Gastroesophageal sphincter (tissue), 4 donors: Measurements from ENCODE around the gene POR. TPM values are rescaled to one million over a fixed set of nuclear protein-coding genes. Genes with fewer than 3 reads are reported as not detected.
A peak's percentile ranks its signal among the peaks of the same experiment; 100 is the strongest.

ENCODE experiments used
- ATAC-seq: fragments of 150-250 bp; one replicate; pipeline ENCODE4 v1.9.1; 2016; ENCODE audit warnings: mild to moderate bottlenecking, moderate library complexity
- H3K27ac ChIP-seq, 4 donors: fragments of 200-600 bp; sonication (generic) in 3 of 4; 1 replicate in 3 of 4; 2 replicates in 1 of 4; pipeline ENCODE4 v1.5.1; 2016 to 2019
- H3K27me3 ChIP-seq: fragments of 200-600 bp; sonication (generic); one replicate; pipeline ENCODE4 v1.5.1; 2019
- H3K36me3 ChIP-seq, 2 donors: fragments of 200-600 bp; sonication (generic); one replicate each; pipeline ENCODE4 v1.5.1; 2019; ENCODE audit warnings: control low read depth in 1 of 2
- H3K4me1 ChIP-seq, 3 donors: fragments of 200-600 bp; sonication (generic); 1 replicate in 2 of 3; 2 replicates in 1 of 3; pipeline ENCODE4 v1.5.1; 2016 to 2019; ENCODE audit warnings: control low read depth in 2 of 3
- H3K4me3 ChIP-seq, 2 donors: fragments of 200-600 bp; sonication (generic); one replicate each; pipeline ENCODE4 v1.5.1; 2019; ENCODE audit warnings: mild to moderate bottlenecking in 1 of 2, moderate library complexity in 1 of 2
- H3K9me3 ChIP-seq, 3 donors: fragments of 200-600 bp; sonication (generic); one replicate each; pipeline ENCODE4 v1.5.1; 2017 to 2019; ENCODE audit warnings: control low read depth in 2 of 3
- CTCF ChIP-seq, 4 experiments: fragments of 200-600 bp in 2 of 4; fragments of 450-650 bp in 2 of 4; sonication (generic) in 1 of 4; IDR thresholded peaks; one replicate each; pipeline ENCODE4 v1.5.1; 2017 to 2019; ENCODE audit warnings: antibody characterized with exemption in 4 of 4, mild to moderate bottlenecking in 2 of 4, moderate library complexity in 2 of 4
- EP300 ChIP-seq: sonication (generic); formaldehyde crosslinking; IDR thresholded peaks from one replicate; pipeline ENCODE4 v1.6.1; 2017; ENCODE audit warnings: antibody characterized with exemption, mild to moderate bottlenecking
- POLR2A ChIP-seq, 2 donors: fragments of 450-650 bp; IDR thresholded peaks; one replicate each; pipeline ENCODE4 v1.6.1; 2017; ENCODE audit warnings: antibody characterized with exemption in 2 of 2, mild to moderate bottlenecking in 2 of 2, moderate library complexity in 1 of 2
- POLR2AphosphoS5 ChIP-seq: sonication (generic); formaldehyde crosslinking; IDR thresholded peaks from one replicate; pipeline ENCODE4 v1.6.1; 2017; ENCODE audit warnings: antibody characterized with exemption
- WGBS, 2 donors: methylation state at CpG; one replicate each; pipeline ENCODE4 v1.1.5; 2018; ENCODE audit warnings: low coverage in 1 of 2; 5-methylcytosine and 5-hydroxymethylcytosine counted together
- total RNA-seq, 4 donors: library from RNA; depleted of rRNA; stranded (reverse); fragments of >200 nt; gene quantifications; one replicate each; pipeline ENCODE4 v1.1.0, GENCODE V29; 2016

POR gene
- total RNA-seq, 4 donors from 2014 or later: 31.5 to 54.3 (median 47.7) TPM

- no peak for ATAC-seq
- Histone ChIP-seq H3K4me3 (no peak overlapping the region), H3K9me3 (no peaks in the 10 kb centered on the region), H3K36me3 (peaks cover 0 to 48% of the 10 kb centered on the region in 2 donors), H3K27ac (no peak overlapping the region), H3K27me3 (no peaks in the 10 kb centered on the region), H3K4me1 (peaks cover 0 to 39% (median 13%) of the 10 kb centered on the region in 3 donors)
- 89 to 96% methylated on average over 5 to 6 of the region's 7 CpGs for WGBS, 2 donors
- TF ChIP-seq POLR2AphosphoS5 (no peak), CTCF (IDR thresholded peaks at IDR 0.05) (no peak), POLR2A (IDR thresholded peaks at IDR 0.05) (no peak), EP300 (no peak)
Measured at GRCh38 chr7:75961218-75961617, 46.3 kb downstream of the POR start.

DNA sequence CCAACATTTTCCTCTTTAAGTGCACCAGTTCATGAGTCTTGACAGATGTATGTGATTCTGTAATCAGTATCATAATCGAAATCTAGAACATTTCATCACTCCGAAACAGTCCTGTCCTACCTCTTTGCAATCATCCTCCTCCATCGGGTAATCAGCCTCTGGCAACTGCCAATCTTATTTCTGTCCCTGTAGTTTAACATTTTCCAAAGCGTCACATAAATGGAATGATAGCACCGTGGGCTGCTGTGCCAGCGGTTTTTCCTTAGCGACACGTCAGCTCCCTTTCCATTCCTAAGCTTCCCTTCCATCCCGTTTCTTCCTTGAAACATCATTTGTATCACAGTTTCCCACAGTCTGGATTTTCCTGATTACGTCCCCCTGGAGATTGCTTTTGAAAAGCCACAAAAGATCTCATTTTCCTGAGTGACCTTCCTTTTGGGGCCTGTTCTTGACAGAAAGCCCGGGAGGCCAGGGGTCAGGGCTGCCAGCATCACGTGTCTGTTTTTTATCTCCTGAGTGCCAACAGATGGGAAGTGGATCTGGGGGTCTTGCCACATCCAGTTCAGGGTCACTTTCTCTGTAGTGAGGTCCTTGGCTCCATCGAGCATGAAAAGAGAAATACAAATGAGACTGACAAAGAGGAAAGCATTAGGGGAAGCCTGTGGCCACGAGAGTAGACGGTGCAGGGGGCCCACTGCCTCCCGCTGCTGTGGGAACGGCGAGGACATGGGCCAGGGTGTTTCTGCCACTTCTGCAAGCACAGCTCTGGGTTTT lies 47.8 kb downstream of the POR start:
- TF ChIP-seq POLR2A (IDR thresholded peaks at IDR 0.05): no peak
- peak; percentile 34 for TF ChIP-seq POLR2AphosphoS5
- 38 to 46% methylated on average over 13 to 15 of the region's 18 CpGs for WGBS, 2 donors
- no peaks in the 10 kb centered on the region for H3K9me3 ChIP-seq
- peak overlapping the region in 3 of 4 donors; percentile 69 to 84 (median 76) for H3K27ac ChIP-seq
- no peak overlapping the region for H3K4me3 ChIP-seq
- peaks cover 0 to 55% (median 26%) of the 10 kb centered on the region in 3 donors for H3K4me1 ChIP-seq
- peak; percentile 17 for ATAC-seq
- no peaks in the 10 kb centered on the region for H3K27me3 ChIP-seq
- H3K36me3 ChIP-seq: peaks cover 0 to 32% of the 10 kb centered on the region in 2 donors

DNA sequence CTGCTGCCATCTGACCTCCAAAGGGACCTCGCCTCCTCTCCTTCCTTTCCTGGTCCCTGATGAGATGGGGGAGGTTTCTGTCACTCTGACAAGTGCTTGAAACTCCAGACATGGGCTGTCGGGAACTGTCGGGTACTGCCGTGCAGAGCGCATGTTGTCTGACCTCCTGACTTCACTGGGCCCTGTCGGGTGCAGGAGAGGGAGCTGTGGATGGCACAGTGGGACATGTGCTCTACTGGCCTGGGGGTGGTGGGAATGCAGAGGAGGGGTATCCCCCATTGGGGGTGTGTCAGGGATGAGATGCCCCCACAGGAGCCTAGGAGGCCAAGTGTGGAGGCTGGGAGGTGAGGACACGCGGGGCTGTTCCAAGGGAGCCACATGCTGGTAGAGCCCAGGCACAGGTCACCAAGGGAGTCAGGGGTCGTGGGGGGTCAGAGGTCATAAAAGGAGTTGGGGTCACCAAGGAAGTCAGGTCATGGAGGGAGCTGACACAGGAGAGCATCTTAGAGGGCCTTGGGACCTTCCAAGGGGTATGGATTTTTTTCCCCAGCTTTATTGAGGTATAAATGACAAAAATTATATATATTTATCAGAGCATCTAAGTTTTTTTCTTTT lies 48.5 kb downstream of the POR start:
- no peaks in the 10 kb centered on the region for H3K9me3 ChIP-seq
- peak overlapping the region in 3 of 4 donors; percentile 69 to 84 (median 76) for H3K27ac ChIP-seq
- ATAC-seq: no peak
- no peak for TF ChIP-seq EP300
- TF ChIP-seq CTCF (IDR thresholded peaks at IDR 0.05): no peak
- no peak for TF ChIP-seq POLR2A (IDR thresholded peaks at IDR 0.05)
- no peak for TF ChIP-seq POLR2AphosphoS5
- no peaks in the 10 kb centered on the region for H3K27me3 ChIP-seq
- H3K4me1 ChIP-seq: peaks cover 0 to 62% (median 33%) of the 10 kb centered on the region in 3 donors
- 58 to 70% methylated on average over 3 to 7 of the region's 9 CpGs for whole genome bisulfite sequencing, 2 donors
- no peak overlapping the region for H3K4me3 ChIP-seq
- peaks cover 0 to 27% of the 10 kb centered on the region in 2 donors for H3K36me3 ChIP-seq

DNA sequence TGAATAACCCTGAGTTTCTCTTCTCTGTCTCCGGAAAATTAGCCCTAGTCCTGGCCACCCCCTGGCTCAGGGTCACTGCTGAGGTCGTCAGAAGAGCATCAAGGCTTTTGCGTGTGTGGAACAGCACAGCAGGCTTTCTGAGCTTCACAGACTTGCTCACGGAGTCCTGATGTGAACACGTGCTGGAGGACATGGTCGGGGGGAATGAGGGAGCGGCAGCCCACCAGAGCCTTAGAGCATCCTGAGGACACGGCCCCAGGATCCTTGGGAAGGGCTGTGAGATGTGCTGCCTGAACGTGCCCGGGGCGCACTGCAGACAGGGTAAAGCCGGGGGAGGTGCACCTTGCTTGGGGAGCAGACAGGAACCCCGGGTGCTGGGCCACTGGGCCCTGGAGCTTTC lies 50.7 kb downstream of the POR start:
- no peaks in the 10 kb centered on the region for H3K27me3 ChIP-seq
- H3K36me3 ChIP-seq: peaks cover 0 to 9% of the 10 kb centered on the region in 2 donors
- H3K27ac ChIP-seq: peak overlapping the region; percentile 79 to 88 (median 86)
- no peaks in the 10 kb centered on the region for H3K9me3 ChIP-seq
- TF ChIP-seq EP300: no peak
- no peak for TF ChIP-seq POLR2A (IDR thresholded peaks at IDR 0.05)
- no peak for TF ChIP-seq POLR2AphosphoS5
- no peak for TF ChIP-seq CTCF (IDR thresholded peaks at IDR 0.05)
- no peak overlapping the region for H3K4me3 ChIP-seq
- no peak for ATAC-seq
- WGBS, 2 donors: 50 to 100% methylated on average over 1 to 2 of the region's 13 CpGs
- H3K4me1 ChIP-seq: peaks cover 0 to 77% (median 42%) of the 10 kb centered on the region in 3 donors

- no peaks in the 10 kb centered on the region for H3K9me3 ChIP-seq
- peaks cover 0 to 80% (median 43%) of the 10 kb centered on the region in 3 donors for H3K4me1 ChIP-seq
- TF ChIP-seq POLR2A (IDR thresholded peaks at IDR 0.05) (no peak), POLR2AphosphoS5 (peak; percentile 98), EP300 (peak; percentile 65)
- H3K27ac ChIP-seq: peak overlapping the region; percentile 79 to 88 (median 86)
- peak; percentile 88 for ATAC-seq
- 22 to 42% methylated on average over 16 to 20 of the region's 26 CpGs for WGBS, 2 donors
- H3K36me3 ChIP-seq: peaks cover 0 to 8% of the 10 kb centered on the region in 2 donors
- H3K27me3 ChIP-seq: no peaks in the 10 kb centered on the region
- H3K4me3 ChIP-seq: peak overlapping the region; percentile 15 to 36
Measured at GRCh38 chr7:75966190-75966961, 51.4 kb downstream of the POR start.
